IMR-90 (cell line): ENCODE results near the gene CDH23. TPM values are rescaled to one million over a fixed set of nuclear protein-coding genes. Genes with fewer than 3 reads are reported as not detected.

Experiments
- ATAC-seq: fragments of 200-7000 bp; cut with Tn5 transposase; 2 replicates; pipeline ENCODE4 v1.9.1; 2020; ENCODE audit warnings: low read depth, mild to moderate bottlenecking, moderate library complexity
- BruUV-seq: library from RNA; stranded (reverse); fragments of 400-500 nt; replicated peaks from 2 replicates; lab custom pipeline; 2021; lab: Mats Ljungman, UMichigan
- CTCF ChIA-PET: fragments of 300-600 bp; formaldehyde crosslinking; extraction: SDS; loops from one replicate; lab custom pipeline; 2021; ENCODE audit warnings: antibody characterized with exemption; lab: Yijun Ruan, JAX
- POLR2A ChIA-PET: fragments of 300-600 bp; sonication (Branson Sonifier 250); formaldehyde crosslinking; loops from one replicate; lab custom pipeline; 2022; ENCODE audit warnings: antibody characterized with exemption; ENCODE audit not compliant: unreplicated experiment; lab: Charles Lee
- DNase-seq: peaks from one replicate; pipeline ENCODE4 v3.0.0; 2013
- H2AFZ ChIP-seq: replicated peaks from 2 replicates; pipeline ENCODE3; 2013; ENCODE audit warnings: low read length, mild to moderate bottlenecking; ENCODE audit not compliant: poor library complexity
- H2AK5ac ChIP-seq: 2 replicates; pipeline ENCODE4 v1.6.1; 2013; ENCODE audit warnings: low read depth, low read length, inconsistent platforms
- H2AK9ac ChIP-seq: replicated peaks from 2 replicates; pipeline ENCODE3; 2013; ENCODE audit warnings: mild to moderate bottlenecking, low read depth, low read length, moderate library complexity; ENCODE audit not compliant: poor library complexity
- H2BK120ac ChIP-seq: 2 replicates; pipeline ENCODE4 v1.6.1; 2013; ENCODE audit warnings: low read depth, low read length, inconsistent platforms
- H2BK15ac ChIP-seq: 3 replicates; pipeline ENCODE4 v1.6.1; 2013; ENCODE audit warnings: low read depth, low read length, inconsistent platforms
- H2BK20ac ChIP-seq: 2 replicates; pipeline ENCODE4 v1.6.1; 2013; ENCODE audit warnings: low read depth, mild to moderate bottlenecking, inconsistent platforms, low read length, moderate library complexity
- H2BK5ac ChIP-seq: 2 replicates; pipeline ENCODE4 v1.6.1; 2013; ENCODE audit warnings: mild to moderate bottlenecking, low read depth, low read length, inconsistent platforms; ENCODE audit not compliant: poor library complexity, severe bottlenecking
- H3K14ac ChIP-seq: replicated peaks from 2 replicates; pipeline ENCODE4 v1.6.1; 2013; ENCODE audit warnings: low read depth, low read length, inconsistent platforms
- H3K18ac ChIP-seq: 2 replicates; pipeline ENCODE4 v1.6.1; 2013; ENCODE audit warnings: low read depth, low read length, control low read depth
- H3K23ac ChIP-seq: 2 replicates; pipeline ENCODE4 v1.6.1; 2013; ENCODE audit warnings: low read depth, low read length, inconsistent platforms
- H3K27ac ChIP-seq: 2 replicates; pipeline ENCODE4 v1.5.1; 2013; ENCODE audit warnings: mild to moderate bottlenecking, control low read depth, low read length; ENCODE audit not compliant: insufficient read depth
- H3K27me3 ChIP-seq: 2 replicates; pipeline ENCODE4 v1.6.1; 2013; ENCODE audit warnings: low read length; ENCODE audit not compliant: control insufficient read depth, insufficient read depth
- H3K36me3 ChIP-seq: 2 replicates; pipeline ENCODE4 v1.6.1; 2013; ENCODE audit warnings: low read length, mixed read lengths; ENCODE audit not compliant: control insufficient read depth, insufficient read depth
- H3K4ac ChIP-seq: 2 replicates; pipeline ENCODE4 v1.6.1; 2013; ENCODE audit warnings: low read depth, low read length, inconsistent platforms
- H3K4me1 ChIP-seq: 2 replicates; pipeline ENCODE4 v1.6.1; 2013; ENCODE audit warnings: low read length, mixed read lengths; ENCODE audit not compliant: control insufficient read depth, insufficient read depth
- H3K4me2 ChIP-seq: 2 replicates; pipeline ENCODE4 v1.6.1; 2013; ENCODE audit warnings: low read depth, mild to moderate bottlenecking, control low read depth, low read length, moderate library complexity
- H3K4me3 ChIP-seq: 2 replicates; pipeline ENCODE4 v1.5.1; 2013; ENCODE audit warnings: low read depth, mild to moderate bottlenecking, control low read depth, low read length, moderate library complexity; ENCODE audit not compliant: insufficient read depth
- H3K56ac ChIP-seq: 2 replicates; pipeline ENCODE4 v1.6.1; 2013; ENCODE audit warnings: low read length, inconsistent platforms; ENCODE audit not compliant: insufficient read depth; ENCODE audit errors: extremely low read depth
- H3K79me1 ChIP-seq, 2 experiments: 2 replicates each; pipeline ENCODE4 v1.6.1; 2013; ENCODE audit warnings: low read length in 2 of 2, inconsistent platforms in 1 of 2, low read depth in 1 of 2
- H3K9ac ChIP-seq: 2 replicates; pipeline ENCODE4 v1.6.1; 2013; ENCODE audit warnings: low read depth, low read length, control low read depth
- H3K9me1 ChIP-seq: 2 replicates; pipeline ENCODE4 v1.6.1; 2013; ENCODE audit warnings: low read length, inconsistent platforms; ENCODE audit not compliant: insufficient read depth
- H3K9me3 ChIP-seq: 2 replicates; pipeline ENCODE4 v1.6.1; 2013; ENCODE audit warnings: low read length; ENCODE audit not compliant: control insufficient read depth, insufficient read depth
- H4K20me1 ChIP-seq: 2 replicates; pipeline ENCODE4 v1.6.1; 2013; ENCODE audit warnings: low read length, inconsistent platforms; ENCODE audit not compliant: insufficient read depth
- H4K5ac ChIP-seq: 2 replicates; pipeline ENCODE4 v1.6.1; 2013; ENCODE audit warnings: mild to moderate bottlenecking, low read depth, low read length, control low read depth
- H4K8ac ChIP-seq, 2 experiments: 2 replicates each; pipeline ENCODE4 v1.6.1; 2013; ENCODE audit warnings: low read depth in 2 of 2, low read length in 2 of 2, control low read depth in 1 of 2, inconsistent platforms in 1 of 2
- H4K91ac ChIP-seq: 2 replicates; pipeline ENCODE4 v1.6.1; 2013; ENCODE audit warnings: low read depth, low read length, inconsistent platforms; ENCODE audit not compliant: insufficient read depth
- BHLHE40 ChIP-seq: fragments of 150-350 bp; IDR thresholded peaks from 2 replicates; pipeline ENCODE4 v1.6.1; 2016; ENCODE audit warnings: mild to moderate bottlenecking, low read depth, low read length
- CEBPB ChIP-seq: IDR thresholded peaks from 2 replicates; pipeline ENCODE4 v1.6.1; 2012; ENCODE audit warnings: low read depth, low read length, improper control_type of control experiment
- CHD1 ChIP-seq: IDR thresholded peaks from 2 replicates; pipeline ENCODE4 v1.6.1; 2012; ENCODE audit warnings: low read depth, low read length, improper control_type of control experiment
- CTCF ChIP-seq: conservative IDR thresholded peaks from 2 replicates; pipeline ENCODE4 v1.5.1; 2012; ENCODE audit warnings: mild to moderate bottlenecking, low read depth, low read length, improper control_type of control experiment
- ELK1 ChIP-seq: fragments of 150-350 bp; IDR thresholded peaks from 2 replicates; pipeline ENCODE4 v1.6.1; 2016; ENCODE audit warnings: low read depth, mild to moderate bottlenecking, low read length, moderate library complexity, borderline replicate concordance
- FOS ChIP-seq: fragments of 150-350 bp; IDR thresholded peaks from 2 replicates; pipeline ENCODE4 v1.6.1; 2016; ENCODE audit warnings: low read depth, low read length
- MAFK ChIP-seq: IDR thresholded peaks from 2 replicates; pipeline ENCODE4 v1.6.1; 2012; ENCODE audit warnings: low read depth, low read length, improper control_type of control experiment
- MAZ ChIP-seq: IDR thresholded peaks from 2 replicates; pipeline ENCODE4 v1.6.1; 2012; ENCODE audit warnings: low read depth, mild to moderate bottlenecking, low read length, improper control_type of control experiment, moderate library complexity, borderline replicate concordance
- MXI1 ChIP-seq: IDR thresholded peaks from 2 replicates; pipeline ENCODE4 v1.6.1; 2012; ENCODE audit warnings: low read depth, mild to moderate bottlenecking, low read length, moderate library complexity, borderline replicate concordance
- NFE2L2 ChIP-seq: fragments of 150-350 bp; IDR thresholded peaks from 2 replicates; pipeline ENCODE4 v1.6.1; 2016; ENCODE audit warnings: low read depth, mild to moderate bottlenecking, low read length
- POLR2A ChIP-seq: IDR thresholded peaks from 2 replicates; pipeline ENCODE4 v1.6.1; 2012; ENCODE audit warnings: mild to moderate bottlenecking, low read depth, low read length
- RAD21 ChIP-seq: IDR thresholded peaks from 2 replicates; pipeline ENCODE4 v1.6.1; 2012; ENCODE audit warnings: low read length, improper control_type of control experiment
- RCOR1 ChIP-seq: IDR thresholded peaks from 2 replicates; pipeline ENCODE4 v1.6.1; 2012; ENCODE audit warnings: mild to moderate bottlenecking, low read length, improper control_type of control experiment; ENCODE audit not compliant: insufficient replicate concordance
- RFX5 ChIP-seq: IDR thresholded peaks from 2 replicates; pipeline ENCODE4 v1.8.0; 2012; ENCODE audit warnings: low read depth, mild to moderate bottlenecking, low read length, moderate library complexity
- SMC3 ChIP-seq: fragments of 150-350 bp; IDR thresholded peaks from 2 replicates; pipeline ENCODE4 v1.6.1; 2016; ENCODE audit warnings: low read depth, mild to moderate bottlenecking, antibody characterized with exemption, low read length, moderate library complexity
- USF2 ChIP-seq: fragments of 150-350 bp; IDR thresholded peaks from 2 replicates; pipeline ENCODE4 v1.6.1; 2017; ENCODE audit warnings: mild to moderate bottlenecking, antibody characterized with exemption, low read length, low read depth
- WGBS, 2 experiments: methylation state at CpG; one replicate each; pipeline versions ENCODE4 v1.1.5 to v1.1.7; 2013; ENCODE audit warnings: missing lambda C conversion rate in 2 of 2; ENCODE audit not compliant: insufficient read length in 1 of 2; ENCODE audit errors: extremely low coverage in 2 of 2; 5-methylcytosine and 5-hydroxymethylcytosine counted together
- dilution Hi-C: fragments of 300-500 bp; cut with HindIII; formaldehyde crosslinking; loops from one replicate; pipeline ENCODE4 v1.14.3; 2018; ENCODE audit warnings: low sequenced_read_pairs; ENCODE audit not compliant: unreplicated experiment
- in situ Hi-C: fragments of 300-500 bp; cut with MboI; formaldehyde crosslinking; loops from 3 replicates; pipeline ENCODE4 v1.14.3; 2019; ENCODE audit warnings: low sequenced_read_pairs, inconsistent platforms, mixed read lengths
- intact Hi-C: fragments of 100-400 bp; cut with micrococcal nuclease; formaldehyde crosslinking; loops from 2 replicates; pipeline ENCODE4 v1.10.0; 2022
- polyA plus RNA-seq, 3 experiments: library from polyadenylated mRNA; depleted of rRNA; stranded (reverse); fragments of >200 nt; gene quantifications; 2 replicates each; pipeline ENCODE4 v1.2.3, GENCODE V29; 2012; ENCODE audit warnings: low replicate concordance in 1 of 3
- total RNA-seq: library from RNA; depleted of rRNA; stranded (reverse); fragments of >200 nt; gene quantifications from 2 replicates; pipeline ENCODE4 v1.2.3, GENCODE V29; 2012

The CDH23 gene
- total and polyA plus RNA-seq, 2 of the 4 experiments (the other 2 are of a cell fraction) = under 0.01 to 0.03 TPM

GRCh38 chr10:71424496-71425194, 27.9 kb downstream of the CDH23 start:
- Histone ChIP-seq H3K27ac (no peak overlapping the region), H3K4me3 (no peak overlapping the region), H3K56ac (no peak overlapping the region), H3K9me1 (no peaks in the 10 kb centered on the region), H3K14ac (no peak overlapping the region), H4K20me1 (no peaks in the 10 kb centered on the region), H3K36me3 (no peaks in the 10 kb centered on the region), H3K27me3 (peaks cover 16% of the 10 kb centered on the region), H4K91ac (no peak overlapping the region), H3K79me1 (no peaks in the 10 kb centered on the region), H3K4me1 (no peaks in the 10 kb centered on the region), H3K9ac (no peak overlapping the region), H2BK15ac (no peak overlapping the region), H3K4me2 (no peak overlapping the region), H3K18ac (no peak overlapping the region), H3K9me3 (no peaks in the 10 kb centered on the region), H2BK120ac (no peak overlapping the region), H2BK5ac (no peak overlapping the region), H2AK5ac (no peak overlapping the region), H3K23ac (no peak overlapping the region), H2AFZ (no peak overlapping the region), H4K8ac (no peak overlapping the region), H2AK9ac (no peak overlapping the region), H4K5ac (no peak overlapping the region), H2BK20ac (no peak overlapping the region), H3K4ac (no peak overlapping the region)
- ATAC-seq = no peak
- dilution Hi-C loops (no loop called here), in situ Hi-C loops (no loop called here), intact Hi-C loops (no loop called here)
- WGBS, 2 experiments = 37% methylated on average over 5 of the region's 9 CpGs; no CpG with 5 or more reads in 1 of the 2 experiments
- no peak for DNase-seq
- ChIA-PET CTCF (no interaction called here), POLR2A (no interaction called here)
- no TSS peak for BruUV-seq
- TF ChIP-seq CEBPB (no peak), MXI1 (no peak), POLR2A (no peak), RAD21 (no peak), ELK1 (no peak), MAFK (no peak), RCOR1 (no peak), RFX5 (no peak), FOS (no peak), MAZ (no peak), USF2 (no peak), CHD1 (no peak), BHLHE40 (no peak), SMC3 (no peak), NFE2L2 (no peak), CTCF (no peak)
